Activated CD4-positive, alpha-beta T cell treated with anti-CD3 and anti-CD28 coated beads, Interleukin-2, amount 50 U/mL, for 24 hours (primary cell): ENCODE measurements around the gene NEURL1.

Source experiments
- DNase-seq, 2 donors: peaks; one replicate each; pipeline ENCODE4 v3.0.0-alpha.2; 2020; ENCODE audit warnings: low read depth in 1 of 2, low spot score in 1 of 2

NEURL1 gene

GRCh38 chr10:103582331-103583123 lies 89.0 kb downstream of the NEURL1 start:
- DNase-seq = no peak

- DNase-seq = no peak
Measured at GRCh38 chr10:103583871-103584215, 90.3 kb downstream of the NEURL1 start.

- DNase-seq = peak; percentile 27 to 31
Measured at GRCh38 chr10:103584216-103585010, 90.9 kb downstream of the NEURL1 start.

- DNase-seq = no peak
Measured at GRCh38 chr10:103585011-103585405, 91.5 kb downstream of the NEURL1 start.

- DNase-seq = no peak
Measured at GRCh38 chr10:103587073-103587472, 93.6 kb downstream of the NEURL1 start.

GRCh38 chr10:103589074-103589630 lies 95.6 kb downstream of the NEURL1 start:
- no peak for DNase-seq

GRCh38 chr10:103590060-103590459 lies 96.6 kb downstream of the NEURL1 start:
- no peak for DNase-seq

GRCh38 chr10:103590744-103591291 lies 97.3 kb downstream of the NEURL1 start:
- DNase-seq = no peak

GRCh38 chr10:103592186-103593021 lies 98.9 kb downstream of the NEURL1 start:
- DNase-seq = peak in 1 of 2 donors; percentile 13

GRCh38 chr10:103593022-103593570 lies 99.6 kb downstream of the NEURL1 start:
- DNase-seq = no peak

- DNase-seq = no peak
Measured at GRCh38 chr10:103595933-103596726, 102.6 kb downstream of the NEURL1 start.

GRCh38 chr10:103597003-103597402 lies 103.5 kb downstream of the NEURL1 start:
- no peak for DNase-seq

- no peak for DNase-seq
Measured at GRCh38 chr10:103598654-103599115, 105.2 kb downstream of the NEURL1 start.

GRCh38 chr10:103599211-103599610 lies 105.7 kb downstream of the NEURL1 start:
- no peak for DNase-seq

- no peak for DNase-seq
Measured at GRCh38 chr10:103599907-103600306, 106.4 kb downstream of the NEURL1 start.

GRCh38 chr10:103600325-103600724 lies 106.8 kb downstream of the NEURL1 start:
- no peak for DNase-seq

GRCh38 chr10:103600956-103601569 lies 107.6 kb downstream of the NEURL1 start:
- no peak for DNase-seq

- DNase-seq = no peak
Measured at GRCh38 chr10:103602028-103602851, 108.7 kb downstream of the NEURL1 start.

GRCh38 chr10:103602852-103603155 lies 109.3 kb downstream of the NEURL1 start:
- DNase-seq = no peak
